ENCODE results near the gene CD200R1L. TPM values are rescaled to one million over a fixed set of nuclear protein-coding genes. Genes with fewer than 3 reads are reported as not detected.

The CD200R1L gene
- total RNA-seq, 1 experiment from 2014 or later = not detected

GRCh38 chr3:112791736-112792135, 54.9 kb downstream of the CD200R1L start:
- DNase-seq (ENCODE audit: low read depth) = no peak

DNA sequence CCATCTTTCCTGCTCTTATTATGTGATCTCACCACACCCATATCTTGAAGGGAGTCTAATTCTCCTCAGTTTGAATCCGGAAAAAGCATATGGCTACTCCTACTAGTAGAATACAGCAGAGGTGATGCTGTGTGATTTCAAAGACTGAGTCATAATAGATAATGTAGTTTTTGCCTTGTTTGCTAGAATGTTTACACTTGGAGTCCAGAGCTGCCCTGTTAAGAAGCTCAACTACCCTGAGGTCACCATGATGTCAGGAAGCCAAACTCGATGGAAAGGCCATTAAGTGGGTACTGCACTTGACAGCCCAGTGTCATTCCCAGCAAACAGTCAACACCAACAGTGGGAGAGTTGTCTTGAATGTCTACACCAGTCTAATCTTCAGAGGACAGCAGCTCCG, 56.9 kb downstream of the CD200R1L start:
- no peak for DNase-seq (ENCODE audit: low read depth)

- DNase-seq (ENCODE audit: low read depth) = no peak
These were observed 59.6 kb downstream of the CD200R1L start for GRCh38 chr3:112786881-112787579.

GRCh38 chr3:112786002-112786590, 60.6 kb downstream of the CD200R1L start:
- DNase-seq (ENCODE audit: low read depth) = peak; percentile 25

DNA sequence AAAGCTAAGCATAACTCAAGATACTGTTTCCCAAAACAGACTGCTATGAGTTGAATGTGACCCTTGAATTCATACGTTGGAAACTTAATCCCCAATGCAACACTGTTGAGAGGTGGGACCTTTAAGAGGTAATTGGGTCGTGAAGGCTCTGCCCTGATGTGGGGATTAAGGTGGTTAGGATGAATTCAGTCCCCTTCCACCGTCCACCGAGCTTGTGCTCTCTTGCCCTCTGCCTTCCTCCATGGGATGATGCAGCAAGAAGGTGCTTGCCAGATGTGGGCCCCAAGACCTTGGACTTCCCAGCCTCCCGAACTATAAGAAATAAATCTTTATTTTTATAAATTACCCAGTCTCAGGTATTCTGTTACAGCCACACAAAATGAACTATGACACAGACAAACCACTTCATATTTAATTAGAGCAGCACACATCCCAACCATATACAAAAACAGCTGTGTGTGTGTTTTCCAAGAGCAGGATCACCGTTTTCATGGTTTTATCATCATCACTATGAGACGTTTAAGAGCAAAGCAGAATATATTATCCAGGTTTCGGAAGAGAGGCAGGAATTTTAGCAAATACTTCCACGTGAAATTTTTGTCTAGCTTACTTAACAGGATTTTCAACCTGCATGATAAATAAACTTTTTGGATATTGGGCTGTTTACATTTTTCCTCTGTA, 61.2 kb downstream of the CD200R1L start:
- no peak for DNase-seq (ENCODE audit: low read depth)

GRCh38 chr3:112782491-112782890, 64.2 kb downstream of the CD200R1L start:
- no peak for DNase-seq (ENCODE audit: low read depth)

- no peak for DNase-seq (ENCODE audit: low read depth)
These were observed 65.1 kb downstream of the CD200R1L start for GRCh38 chr3:112781599-112781998.

GRCh38 chr3:112779558-112780480, 66.8 kb downstream of the CD200R1L start:
- DNase-seq (ENCODE audit: low read depth) = no peak

DNA sequence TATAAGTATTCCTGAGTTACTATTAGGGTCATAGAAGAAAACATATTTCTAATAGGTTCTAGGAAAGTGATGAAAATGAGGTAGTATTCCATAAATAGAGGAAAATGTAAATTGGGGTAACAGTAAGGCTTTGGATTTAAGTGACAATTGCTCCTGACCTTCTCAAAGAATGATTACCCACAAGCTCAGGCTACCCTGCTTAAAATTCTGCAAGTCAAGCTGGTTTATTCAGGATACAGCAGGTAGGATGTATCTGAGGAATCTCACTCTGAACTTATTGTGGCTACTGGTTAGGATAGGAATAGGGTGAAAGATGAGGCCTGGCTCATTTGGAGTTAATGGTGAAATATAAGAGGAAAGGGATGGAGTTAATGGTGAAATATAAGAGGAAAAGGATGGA, 67.7 kb downstream of the CD200R1L start:
- no peak for DNase-seq (ENCODE audit: low read depth)

DNA sequence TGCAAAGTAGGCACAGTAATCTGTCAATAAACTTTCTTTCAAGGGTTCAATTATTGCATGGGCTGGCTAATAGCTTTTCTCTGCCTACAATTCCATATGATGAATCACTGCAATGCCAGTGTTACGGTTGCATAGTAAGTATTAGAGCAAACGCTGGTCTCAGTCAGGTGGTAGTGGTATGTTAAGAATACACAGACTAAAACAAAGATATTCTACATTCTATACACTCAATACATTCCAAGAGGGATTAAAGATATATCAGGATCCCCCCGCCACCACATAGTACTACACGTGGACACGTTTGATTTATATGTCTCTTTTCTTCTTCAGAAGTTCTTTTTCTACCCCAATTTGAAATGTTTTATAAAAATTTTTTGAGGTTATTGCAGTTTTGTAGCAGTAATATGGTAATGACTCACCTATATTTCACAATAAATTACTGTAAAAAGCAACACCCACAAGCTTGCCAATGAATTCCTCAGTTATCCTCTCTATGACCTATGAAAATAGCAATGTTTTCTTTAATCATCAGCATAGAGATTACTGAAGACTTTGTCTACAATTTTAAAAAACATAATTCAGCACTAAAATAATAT, 68.2 kb downstream of the CD200R1L start:
- DNase-seq (ENCODE audit: low read depth) = peak; percentile 23

- DNase-seq (ENCODE audit: low read depth) = no peak
These were observed 68.9 kb downstream of the CD200R1L start for GRCh38 chr3:112777811-112778210.

DNA sequence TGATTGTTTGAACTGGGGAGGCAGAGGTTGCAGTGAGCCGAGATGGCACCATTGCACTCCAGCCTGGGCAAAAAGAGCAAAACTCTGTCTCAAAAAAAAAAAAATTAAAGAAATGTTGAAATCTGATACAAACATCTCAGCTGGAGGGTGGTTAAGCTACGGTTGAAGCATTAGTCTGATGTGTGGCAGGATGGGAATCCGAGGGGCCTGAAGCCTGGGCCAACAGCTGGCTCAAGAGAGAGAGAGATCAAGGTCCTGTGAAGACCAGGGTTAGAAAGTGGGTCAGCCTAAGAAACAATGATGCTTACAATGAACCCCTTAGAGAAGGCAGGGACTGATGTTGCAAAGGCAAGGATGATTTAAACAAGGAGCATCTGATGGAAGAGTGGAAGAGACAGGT, 69.8 kb downstream of the CD200R1L start:
- no peak for DNase-seq (ENCODE audit: low read depth)

DNA sequence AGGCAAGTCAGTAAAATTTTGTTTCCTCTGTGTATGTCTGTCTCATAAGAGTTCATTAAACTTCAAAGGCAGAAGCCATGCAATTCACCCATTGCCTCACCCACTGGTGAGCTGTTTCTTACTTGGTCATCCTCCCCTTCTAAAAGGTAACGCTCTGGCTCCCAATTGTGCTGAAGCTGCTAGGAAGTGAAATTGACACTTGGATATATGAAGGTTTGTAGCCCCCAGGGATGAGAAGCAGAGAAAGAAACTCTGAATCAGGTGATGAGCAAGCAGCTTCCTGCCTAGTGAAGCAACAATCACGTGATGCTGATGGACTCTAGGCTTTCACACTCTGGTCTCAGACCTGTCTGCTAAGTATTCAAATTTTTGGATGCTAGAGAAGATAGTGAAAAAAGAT, 70.7 kb downstream of the CD200R1L start:
- DNase-seq (ENCODE audit: low read depth) = no peak

DNA sequence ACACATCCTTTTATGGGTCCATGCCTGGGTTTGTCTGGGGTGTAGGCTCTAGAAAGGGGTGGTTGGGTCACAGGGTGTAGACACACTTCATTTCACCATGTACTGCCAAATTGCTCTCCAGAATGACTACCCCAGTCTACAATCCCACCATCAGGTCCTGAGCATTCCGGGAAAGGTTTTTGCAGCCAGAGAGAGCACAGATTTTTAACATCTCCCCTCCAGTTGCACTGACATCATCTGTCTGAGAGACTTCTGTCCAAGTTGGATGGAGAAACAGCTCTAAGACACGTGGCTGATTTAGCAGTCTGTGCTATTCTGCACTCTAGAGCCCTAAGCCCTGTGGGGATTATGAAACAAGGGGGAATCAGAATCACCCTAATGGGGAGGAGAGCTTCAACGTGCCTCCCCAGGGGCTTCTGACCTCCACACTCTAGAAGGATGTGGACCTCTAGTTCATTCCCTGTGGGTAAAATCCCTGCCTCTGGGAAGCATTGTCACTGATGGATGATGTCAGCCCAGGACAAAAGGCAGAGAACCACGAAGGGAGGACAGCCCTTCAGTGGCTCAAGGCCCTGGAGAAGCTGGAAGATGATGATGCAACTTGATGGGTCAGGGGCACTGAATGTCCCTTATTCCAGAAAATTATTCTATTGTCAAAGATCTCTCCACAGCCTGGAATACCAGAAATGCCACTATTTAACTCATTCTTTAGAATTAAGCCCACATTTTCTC, 71.5 kb downstream of the CD200R1L start:
- DNase-seq (ENCODE audit: low read depth) = no peak

- no peak for DNase-seq (ENCODE audit: low read depth)
These were observed 72.3 kb downstream of the CD200R1L start for GRCh38 chr3:112774293-112774926.

DNA sequence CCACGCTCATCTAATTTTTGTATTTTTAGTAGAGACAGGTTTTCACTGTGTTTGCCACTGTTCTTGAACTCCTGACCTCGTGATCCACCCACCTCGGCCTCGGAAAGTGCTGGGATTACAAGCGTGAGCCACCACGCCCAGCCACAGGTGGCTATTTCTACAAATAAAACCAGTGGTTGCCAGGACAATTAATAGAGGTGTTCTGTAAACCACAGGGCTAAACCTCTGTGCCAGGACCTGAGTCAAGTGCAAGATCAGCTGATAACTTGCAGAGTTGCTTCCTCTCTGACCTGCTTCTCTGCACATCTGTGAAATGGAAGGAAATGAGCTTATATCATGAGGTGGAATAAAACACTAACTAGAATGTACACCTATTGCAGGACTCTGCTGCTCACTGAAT, 72.8 kb downstream of the CD200R1L start:
- peak; percentile 15 for DNase-seq (ENCODE audit: low read depth)

GRCh38 chr3:112770951-112771350, 75.7 kb downstream of the CD200R1L start:
- no peak for DNase-seq (ENCODE audit: low read depth)

DNA sequence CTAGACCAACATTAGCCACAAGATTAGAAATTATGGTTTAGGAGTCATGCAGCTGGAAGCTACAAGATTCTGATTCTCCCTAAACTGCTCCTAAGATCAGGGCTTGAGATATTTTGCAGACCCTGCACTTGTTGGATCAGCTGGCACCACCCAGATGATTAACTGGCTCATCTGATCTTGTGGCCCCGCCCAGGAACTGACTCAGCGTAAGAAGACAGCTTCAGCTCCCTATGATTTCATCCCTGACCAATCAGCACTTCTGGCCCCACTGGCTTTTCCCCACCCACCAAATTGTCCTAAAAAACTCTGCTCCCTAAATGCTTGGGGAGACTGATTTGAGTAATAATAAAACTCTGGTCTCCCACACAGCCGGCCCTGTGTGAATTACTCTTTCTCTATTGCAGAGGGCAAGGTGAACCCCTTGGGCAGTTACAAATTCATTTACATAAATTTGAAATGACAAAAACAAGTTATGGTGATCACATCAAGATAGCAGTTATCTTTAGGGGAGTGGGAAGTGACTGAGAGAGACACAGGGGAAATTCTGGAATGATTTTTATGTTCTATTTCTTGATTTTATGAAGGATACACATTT, 76.5 kb downstream of the CD200R1L start:
- DNase-seq (ENCODE audit: low read depth) = peak; percentile 64

DNA sequence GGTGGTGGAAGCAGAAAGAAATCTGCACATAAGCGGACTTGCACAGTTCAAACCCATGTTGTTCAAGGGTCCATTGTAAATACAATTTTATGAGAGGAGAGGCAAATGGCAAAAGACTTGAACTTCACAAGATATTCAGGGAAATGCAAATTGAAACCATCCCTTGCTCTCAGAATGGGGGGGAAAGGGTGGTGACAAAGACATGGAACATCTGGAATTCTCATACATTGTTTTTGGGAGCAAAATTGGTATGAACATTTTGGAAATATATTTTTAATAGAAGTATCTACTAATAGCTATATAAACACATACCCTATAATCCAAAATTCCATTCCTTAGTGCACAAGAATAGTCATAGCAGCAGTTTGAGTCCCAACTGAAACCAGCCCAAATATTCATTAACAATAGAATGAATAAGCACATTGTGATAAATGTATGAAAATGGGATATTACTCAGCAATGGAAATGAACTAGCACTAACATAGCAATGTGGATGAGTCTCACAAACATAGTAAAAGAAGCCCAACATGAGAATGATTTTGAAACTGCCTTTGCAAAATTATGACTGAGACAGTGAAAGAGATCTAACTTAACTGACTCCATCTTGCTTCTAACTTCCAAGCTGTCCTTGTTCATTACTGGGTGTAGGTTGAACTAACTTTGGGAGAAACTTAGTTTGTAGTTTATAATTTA, 77.2 kb downstream of the CD200R1L start:
- no peak for DNase-seq (ENCODE audit: low read depth)
